AG08396 (cell line): ENCODE data around the gene FYN.
"Not testable (repeated sequence)": the region's sequence is repeated elsewhere in the genome, so short reads cannot be mapped to it uniquely, and the experiment has no call there.

Experiments used
- DNase-seq: peaks from one replicate; pipeline ENCODE4 v3.0.0; 2012; ENCODE audit warnings: low spot score, mixed read lengths

The FYN gene

DNA sequence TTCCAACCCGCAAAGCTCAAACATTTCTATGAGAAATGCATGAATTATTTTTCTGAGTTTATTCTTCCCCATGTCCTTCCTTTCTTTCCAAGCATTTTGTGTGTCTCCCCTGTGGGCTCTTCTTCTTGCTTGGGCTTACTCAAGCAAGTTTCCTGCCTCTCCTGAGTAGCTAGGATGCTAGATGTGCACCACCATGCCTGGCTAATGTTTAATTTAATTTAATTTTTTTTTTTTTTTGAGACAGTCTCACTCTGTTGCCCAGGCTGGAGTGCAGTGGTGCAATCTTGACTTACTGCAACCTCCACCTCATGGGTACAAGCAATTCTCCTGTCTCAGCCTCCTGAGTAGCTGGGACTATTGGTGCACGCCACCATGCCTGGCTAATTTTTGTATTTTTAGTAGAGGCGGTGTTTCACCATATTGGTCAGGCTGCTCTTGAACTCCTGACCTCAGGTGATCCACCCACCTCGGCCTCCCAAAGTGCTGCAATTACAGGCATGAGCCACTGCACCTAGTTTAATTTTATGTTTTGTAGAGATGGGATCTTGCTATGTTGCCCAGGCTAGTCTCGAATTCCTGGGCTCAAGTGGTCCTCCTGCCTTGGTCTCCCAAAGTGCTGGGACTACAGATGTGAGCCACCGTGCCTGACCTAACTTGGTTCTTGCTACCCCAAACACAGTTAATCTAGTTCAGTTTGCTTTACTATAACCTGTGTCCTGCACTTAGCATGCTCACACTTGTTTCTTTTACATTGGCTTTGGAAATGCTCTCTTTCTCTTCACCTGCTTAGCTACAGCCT is 192.2 kb downstream of the FYN start:
- DNase-seq, result not testable (repeated sequence)

DNA sequence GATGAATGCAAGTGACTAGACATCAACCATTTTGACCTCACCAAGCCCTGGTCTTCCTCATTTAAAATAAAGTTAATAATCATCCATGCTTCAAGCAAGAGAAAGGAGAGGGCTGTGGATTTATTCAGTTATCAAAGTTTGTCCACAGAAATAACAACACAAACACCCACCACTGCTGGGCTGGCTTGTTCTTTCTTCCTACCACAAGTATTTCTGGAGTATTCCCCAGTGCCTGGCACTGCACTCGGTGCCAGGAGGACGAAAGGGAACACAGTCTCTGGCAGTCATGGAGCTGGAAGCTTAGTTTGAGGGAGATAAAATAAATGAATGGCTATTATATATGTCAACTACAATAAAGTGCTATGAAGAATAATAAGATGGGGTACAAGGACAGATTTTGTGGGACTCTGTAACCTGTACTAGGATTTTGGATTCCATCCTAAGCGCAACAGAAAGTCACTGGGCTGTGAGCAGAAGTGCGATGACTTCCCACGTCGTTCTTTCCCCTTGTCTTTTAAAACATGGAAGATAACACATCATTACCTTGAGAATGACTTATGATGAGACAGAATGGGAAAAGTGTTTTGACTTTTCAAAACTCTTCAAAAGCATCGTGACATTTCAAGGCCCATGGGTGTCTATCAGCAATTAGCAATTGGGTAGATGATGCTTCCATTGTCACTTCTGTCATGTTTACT is 193.1 kb downstream of the FYN start:
- no peak for DNase-seq

GRCh38 chr6:111679126-111679858 is 194.0 kb downstream of the FYN start:
- DNase-seq, result no peak

DNA sequence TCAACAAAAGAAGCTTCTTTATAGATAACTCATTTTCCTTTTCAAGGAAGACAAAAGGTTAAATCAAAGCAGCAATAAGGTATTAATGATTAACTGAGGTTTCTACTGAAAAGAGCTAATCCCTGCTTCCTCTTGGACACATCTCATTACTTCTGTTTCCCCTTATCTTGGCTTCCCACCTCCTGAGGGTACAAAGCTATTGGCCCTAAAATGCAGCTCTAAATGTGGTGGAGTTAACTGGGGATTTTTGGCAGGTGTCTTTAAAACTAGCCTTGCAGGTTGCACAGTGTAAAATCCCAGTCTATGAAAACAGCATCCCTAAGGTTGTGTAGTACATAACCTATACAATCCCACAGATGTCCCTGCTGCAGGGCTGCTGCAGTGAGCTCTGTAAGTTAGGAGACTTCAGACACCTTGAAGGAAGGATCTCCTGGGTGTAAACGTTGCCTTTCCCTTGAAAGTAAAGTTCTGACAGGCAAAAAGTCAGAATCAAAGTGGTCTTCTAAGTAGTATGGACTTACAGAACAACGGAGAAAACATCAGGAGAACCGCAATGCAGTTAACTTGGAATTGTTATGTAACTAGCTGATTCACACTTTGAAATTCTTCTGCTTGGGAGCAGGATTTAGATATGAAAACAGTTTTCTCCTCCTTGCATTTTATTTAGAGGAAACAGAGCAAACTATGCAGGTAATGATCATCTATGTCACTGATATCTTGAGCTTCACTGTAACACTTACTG is 195.8 kb downstream of the FYN start:
- DNase-seq, result no peak

- DNase-seq, result no peak
Observed at GRCh38 chr6:111676383-111676782, 196.9 kb downstream of the FYN start.

DNA sequence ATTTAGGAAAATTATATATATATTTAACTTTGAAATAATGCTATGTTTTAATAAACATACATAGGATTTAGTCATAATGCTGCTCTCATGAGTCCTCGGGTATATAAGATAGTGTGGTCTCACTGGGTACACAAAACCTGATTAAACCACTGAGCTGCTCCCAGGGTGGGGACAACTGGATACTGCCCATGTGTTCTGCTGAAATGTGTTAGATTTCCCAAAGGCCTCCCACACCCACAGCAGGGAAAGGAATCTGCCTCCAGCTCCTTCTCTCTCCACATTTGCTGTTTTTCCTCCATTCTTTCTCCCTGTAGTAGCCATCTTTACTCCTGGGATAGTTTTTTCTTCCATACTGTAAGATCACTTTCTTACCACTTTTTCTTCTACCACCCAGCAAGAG is 198.4 kb downstream of the FYN start:
- DNase-seq, result no peak

- DNase-seq, result no peak
Observed at GRCh38 chr6:111674413-111674812, 198.8 kb downstream of the FYN start.

DNA sequence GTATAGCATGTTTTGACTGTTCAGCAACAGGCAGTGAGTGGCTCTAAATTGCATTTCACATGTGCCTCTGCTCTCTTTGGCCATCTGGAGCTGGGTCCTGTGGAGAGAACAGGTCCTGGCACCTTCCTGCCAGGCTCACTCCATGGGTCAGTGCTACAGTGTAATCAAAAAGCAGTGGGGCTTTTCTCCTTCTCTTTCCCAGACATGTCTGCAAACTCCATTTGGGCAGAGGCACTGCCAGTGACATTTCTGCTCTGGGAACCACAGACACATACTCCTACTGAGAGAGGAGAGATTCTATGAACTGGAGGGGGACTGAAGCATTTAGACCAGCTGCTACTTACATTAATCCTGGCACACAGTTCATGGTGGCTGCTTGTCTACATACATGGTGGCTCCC is 199.3 kb downstream of the FYN start:
- no peak for DNase-seq

- DNase-seq, result no peak
Observed at GRCh38 chr6:111673532-111673931, 199.7 kb downstream of the FYN start.

- DNase-seq, result no peak
Observed at GRCh38 chr6:111672761-111673450, 200.3 kb downstream of the FYN start.

GRCh38 chr6:111669326-111669725 is 203.9 kb downstream of the FYN start:
- no peak for DNase-seq

DNA sequence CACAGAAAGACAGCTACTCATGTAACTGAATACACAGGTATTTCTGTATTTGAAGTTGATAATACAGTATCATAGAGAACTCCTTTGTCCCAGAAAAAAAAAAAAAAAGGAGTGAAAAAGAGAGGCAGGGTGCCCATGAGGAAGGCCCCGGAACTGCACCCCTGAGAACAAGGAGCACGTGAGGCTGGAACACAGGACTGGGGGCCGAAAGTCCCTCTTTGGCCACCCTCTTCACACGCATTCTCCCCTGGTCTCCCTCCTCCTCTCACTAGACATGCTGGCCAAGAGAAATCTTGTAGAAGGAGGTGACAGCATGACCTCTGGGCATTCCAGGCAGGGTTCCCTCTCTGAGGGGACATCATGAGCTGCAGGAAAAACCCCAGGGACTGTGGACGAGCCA is 204.8 kb downstream of the FYN start:
- DNase-seq, result no peak

- DNase-seq, result no peak
Observed at GRCh38 chr6:111667931-111668330, 205.3 kb downstream of the FYN start.

- no peak for DNase-seq
Observed at GRCh38 chr6:111666847-111667246, 206.4 kb downstream of the FYN start.

- DNase-seq, result no peak
Observed at GRCh38 chr6:111664565-111665030, 208.7 kb downstream of the FYN start.

DNA sequence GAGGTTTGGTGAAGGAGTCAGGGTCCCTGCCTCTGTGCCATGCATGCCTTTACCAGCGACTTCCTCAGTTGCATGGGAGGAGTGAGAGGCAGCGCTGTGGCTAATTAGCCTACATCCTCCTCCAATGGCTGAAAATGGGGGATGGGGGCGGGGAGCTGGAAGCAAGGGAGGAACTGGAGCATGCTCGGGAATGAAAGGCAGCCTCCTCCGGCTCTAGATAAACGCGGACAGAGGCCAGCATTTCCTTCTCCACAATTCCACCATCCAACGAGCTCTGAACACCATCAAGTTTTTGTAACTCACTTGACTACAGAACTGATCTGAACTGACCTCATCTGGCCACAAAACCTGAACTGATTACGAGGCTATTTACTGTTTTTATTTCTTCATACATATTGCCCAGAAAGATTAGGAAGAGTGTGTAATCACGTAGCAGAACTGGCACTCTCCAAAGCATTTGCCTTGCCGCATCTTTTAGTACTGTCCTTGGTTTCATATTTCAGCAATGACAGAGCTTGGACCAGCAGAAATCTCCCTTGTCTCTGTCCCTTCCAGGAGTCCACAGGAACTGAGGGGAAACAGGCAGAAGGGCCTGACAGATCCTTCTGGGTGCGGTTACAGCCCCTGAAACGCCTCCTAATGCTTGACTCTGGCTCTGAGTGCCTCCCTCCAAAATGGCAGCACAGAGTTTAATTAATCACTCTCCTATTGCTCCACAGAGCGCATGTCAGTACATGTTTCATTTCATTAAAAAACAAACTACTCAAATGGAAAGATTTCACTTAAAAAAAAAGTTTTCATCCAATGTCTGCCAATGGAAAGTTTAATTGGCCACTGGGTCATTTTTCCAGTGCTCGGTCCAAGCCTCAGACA is 209.3 kb downstream of the FYN start:
- DNase-seq, result no peak

- DNase-seq, result no peak
Observed at GRCh38 chr6:111662794-111663593, 210.3 kb downstream of the FYN start.

- no peak for DNase-seq
Observed at GRCh38 chr6:111662072-111662793, 211.0 kb downstream of the FYN start.

DNA sequence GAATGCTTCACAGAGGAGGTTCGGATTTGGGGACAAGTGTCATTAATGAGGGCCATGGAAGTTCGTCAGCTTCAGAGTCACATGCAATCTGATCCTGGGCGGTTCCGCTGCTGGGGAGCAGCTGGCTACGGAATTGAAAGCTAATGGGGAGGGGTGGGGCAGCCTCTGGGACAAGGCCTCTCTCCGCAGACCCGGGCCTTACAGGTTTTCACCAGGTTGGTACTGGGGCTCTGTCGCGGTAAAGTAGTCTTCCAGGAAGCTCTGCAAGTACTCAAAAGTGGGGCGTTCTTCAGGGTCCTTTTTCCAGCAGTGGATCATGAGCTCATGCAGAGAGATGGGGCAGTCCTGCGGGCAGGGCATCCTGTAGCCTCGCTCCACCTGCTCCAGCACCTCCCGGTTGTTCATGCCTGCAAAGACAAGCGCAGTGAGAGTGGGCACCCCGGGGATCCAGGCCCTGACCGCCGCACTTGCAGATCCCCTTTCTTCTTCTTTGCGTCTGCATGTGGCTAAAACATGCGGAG is 211.7 kb downstream of the FYN start:
- DNase-seq, result no peak
